GOT3 (cell line): Measurements from ENCODE around the gene DMD.
"Not testable (repeated sequence)": the region's sequence is repeated elsewhere in the genome, so short reads cannot be mapped to it uniquely, and the experiment has no call there.

Source experiments
- DNase-seq: peaks from one replicate; lab custom pipeline; 2025; ENCODE audit warnings: mixed read lengths; lab: John Stamatoyannopoulos, UW

The DMD gene

DNA sequence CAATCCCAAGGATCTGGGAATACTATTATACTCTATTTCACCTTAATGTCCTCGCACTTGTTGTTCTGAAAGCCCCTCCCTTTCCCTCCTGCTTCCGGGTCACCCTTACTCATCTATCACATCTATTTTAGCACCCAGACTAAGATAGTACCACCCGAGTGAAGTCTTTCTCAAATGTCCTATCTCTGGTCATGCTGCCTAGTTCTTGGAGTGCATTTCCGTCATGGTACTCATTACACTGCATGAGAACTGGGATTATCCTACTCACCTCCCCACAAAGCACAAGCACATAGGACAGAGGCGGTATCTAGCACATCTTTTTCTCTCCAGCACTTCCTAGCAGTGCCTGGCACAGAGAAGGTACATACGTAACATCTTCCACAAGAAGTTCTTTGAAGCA, 1195.2 kb downstream of the DMD start:
- DNase-seq: no peak

DNA sequence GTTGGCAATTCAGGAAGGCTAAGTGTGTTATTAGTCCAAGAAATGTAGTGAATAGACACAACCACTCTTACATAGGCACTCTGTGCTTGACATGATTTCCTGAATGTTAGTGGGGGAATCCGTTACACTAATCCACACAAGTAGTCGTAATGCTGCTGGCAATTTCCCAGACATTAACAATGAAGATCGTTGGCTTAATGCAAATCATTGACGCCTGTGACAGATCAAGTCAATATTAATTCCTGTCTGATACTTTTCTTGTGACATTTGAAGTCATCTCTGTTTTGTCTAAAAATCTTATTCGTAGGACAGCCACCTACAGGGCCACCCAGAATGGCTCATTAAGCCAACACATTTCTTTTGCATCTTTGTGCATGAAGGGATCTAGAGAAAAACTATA, 1200.4 kb downstream of the DMD start:
- no peak for DNase-seq

GRCh38 chrX:32010212-32010611, 1201.1 kb downstream of the DMD start:
- no peak for DNase-seq

- DNase-seq: no peak
These were observed 1217.7 kb downstream of the DMD start for GRCh38 chrX:31993637-31994036.

DNA sequence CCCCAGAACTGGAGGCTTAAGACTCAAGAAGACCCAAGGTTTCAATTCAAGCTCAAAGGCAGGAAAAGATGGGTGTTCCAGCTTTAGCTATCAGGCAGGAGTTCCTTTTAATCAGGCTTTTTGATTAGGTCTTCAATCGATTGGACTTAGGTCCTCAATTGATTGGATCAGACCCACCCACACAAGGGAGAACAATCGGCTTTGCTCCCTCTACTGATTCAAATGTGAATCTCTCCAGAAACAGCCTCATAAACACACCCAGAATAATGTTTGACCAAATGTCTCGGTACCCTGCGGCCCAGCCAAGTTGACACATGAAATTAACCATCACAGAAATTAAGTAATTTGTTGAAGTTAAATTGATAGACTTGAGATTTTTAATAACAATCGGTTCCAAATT, 1222.4 kb downstream of the DMD start:
- no peak for DNase-seq

DNA sequence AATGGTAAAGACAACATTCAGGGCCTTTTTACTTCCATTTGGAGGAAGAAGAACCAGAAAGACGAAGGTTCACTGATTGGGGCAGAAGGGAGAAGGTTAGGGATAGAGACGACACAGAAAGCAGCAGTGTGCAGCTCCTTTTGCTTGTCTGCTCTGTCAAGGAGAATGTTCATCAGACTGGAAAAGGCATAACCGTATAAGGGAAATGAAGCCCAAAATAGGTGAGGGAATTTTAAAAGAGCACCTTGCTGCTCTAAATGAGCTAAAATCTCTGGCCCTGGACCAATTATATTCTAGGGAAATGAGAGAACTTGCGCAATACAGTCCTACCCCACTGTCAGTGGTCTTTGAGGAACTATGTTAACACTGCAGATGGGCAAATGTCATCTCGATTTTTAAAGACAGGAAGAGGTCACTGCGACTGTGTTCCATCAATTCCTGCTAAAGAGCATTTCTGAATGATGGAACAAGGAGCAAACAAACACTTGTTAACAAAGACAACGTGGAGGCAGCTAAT, 1229.7 kb downstream of the DMD start:
- DNase-seq: no peak

DNA sequence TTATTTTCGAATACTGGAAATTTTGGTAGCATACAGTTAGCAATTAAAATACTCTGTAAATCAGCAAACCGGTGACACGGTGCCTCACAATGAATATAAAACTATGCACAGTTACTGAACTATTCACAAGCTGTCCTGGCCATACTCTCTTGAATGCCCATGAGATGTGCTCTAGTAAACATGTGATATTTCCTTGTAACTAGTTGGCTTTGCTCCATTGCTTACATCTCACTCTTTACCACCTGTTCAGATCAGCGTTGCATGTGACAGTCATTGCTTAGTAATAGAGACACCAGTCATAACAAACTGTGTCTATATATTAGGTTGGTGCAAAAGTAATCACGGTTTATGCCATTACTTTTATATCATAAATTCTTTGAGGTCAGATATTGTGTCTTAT, 1241.6 kb downstream of the DMD start:
- DNase-seq: no peak

- no peak for DNase-seq
These were observed 1249.1 kb downstream of the DMD start for GRCh38 chrX:31962256-31962655.

- no peak for DNase-seq
These were observed 1276.4 kb downstream of the DMD start for GRCh38 chrX:31934842-31935370.

GRCh38 chrX:31934015-31934414, 1277.3 kb downstream of the DMD start:
- DNase-seq: no peak

DNA sequence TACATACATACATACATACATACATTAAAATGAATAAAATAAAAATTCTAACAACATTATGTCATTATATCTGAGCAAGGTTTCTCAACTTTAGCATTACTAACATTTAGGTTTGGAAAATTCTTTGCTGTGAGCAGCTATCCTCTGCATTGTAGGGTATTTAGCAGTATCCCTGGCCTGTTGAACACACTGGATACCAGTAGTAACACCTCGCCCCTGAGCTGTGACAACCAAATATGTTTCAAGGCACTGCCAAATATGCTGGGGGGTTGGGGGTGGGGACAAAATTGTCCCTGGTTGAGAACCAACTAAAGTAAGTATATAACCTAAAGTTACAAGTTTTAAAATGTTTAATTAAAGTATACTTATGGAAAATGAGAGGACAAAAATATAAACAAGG, 1278.6 kb downstream of the DMD start:
- no peak for DNase-seq

GRCh38 chrX:31932320-31932719, 1279.0 kb downstream of the DMD start:
- DNase-seq: not testable (repeated sequence)

GRCh38 chrX:31931225-31931624, 1280.1 kb downstream of the DMD start:
- no peak for DNase-seq

DNA sequence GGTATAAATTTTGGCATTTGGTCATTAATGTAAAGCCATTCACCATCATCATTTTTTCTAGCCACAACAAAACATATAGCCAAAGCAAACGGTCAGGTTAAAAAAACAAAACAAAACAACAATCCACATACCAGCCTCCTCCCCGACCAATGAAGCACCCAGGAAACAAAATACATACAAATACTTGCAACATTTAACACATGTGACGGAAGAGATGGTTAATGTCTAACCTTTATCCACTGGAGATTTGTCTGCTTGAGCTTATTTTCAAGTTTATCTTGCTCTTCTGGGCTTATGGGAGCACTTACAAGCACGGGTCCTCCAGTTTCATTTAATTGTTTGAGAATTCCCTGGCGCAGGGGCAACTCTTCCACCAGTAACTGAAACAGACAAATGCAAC, 1282.0 kb downstream of the DMD start:
- no peak for DNase-seq

DNA sequence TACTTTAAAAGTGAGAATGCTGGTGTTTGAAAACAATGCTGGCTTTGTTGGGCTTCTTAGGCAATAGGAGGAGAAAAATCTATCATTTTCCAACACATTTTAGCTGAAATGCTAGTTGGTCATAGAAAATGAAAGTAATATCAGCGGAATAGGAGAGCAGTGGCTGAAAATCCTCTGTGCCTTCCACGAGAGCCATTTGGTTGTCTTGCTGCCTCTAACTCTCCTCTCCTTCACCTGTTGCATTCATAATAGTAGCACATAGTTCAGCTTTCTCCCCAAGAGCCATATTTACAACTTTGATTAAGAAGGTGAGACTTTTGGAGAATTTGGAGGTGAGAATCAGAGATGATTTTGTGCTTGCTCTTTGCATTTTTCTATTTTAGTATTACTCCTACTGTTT, 1290.1 kb downstream of the DMD start:
- DNase-seq: no peak

DNA sequence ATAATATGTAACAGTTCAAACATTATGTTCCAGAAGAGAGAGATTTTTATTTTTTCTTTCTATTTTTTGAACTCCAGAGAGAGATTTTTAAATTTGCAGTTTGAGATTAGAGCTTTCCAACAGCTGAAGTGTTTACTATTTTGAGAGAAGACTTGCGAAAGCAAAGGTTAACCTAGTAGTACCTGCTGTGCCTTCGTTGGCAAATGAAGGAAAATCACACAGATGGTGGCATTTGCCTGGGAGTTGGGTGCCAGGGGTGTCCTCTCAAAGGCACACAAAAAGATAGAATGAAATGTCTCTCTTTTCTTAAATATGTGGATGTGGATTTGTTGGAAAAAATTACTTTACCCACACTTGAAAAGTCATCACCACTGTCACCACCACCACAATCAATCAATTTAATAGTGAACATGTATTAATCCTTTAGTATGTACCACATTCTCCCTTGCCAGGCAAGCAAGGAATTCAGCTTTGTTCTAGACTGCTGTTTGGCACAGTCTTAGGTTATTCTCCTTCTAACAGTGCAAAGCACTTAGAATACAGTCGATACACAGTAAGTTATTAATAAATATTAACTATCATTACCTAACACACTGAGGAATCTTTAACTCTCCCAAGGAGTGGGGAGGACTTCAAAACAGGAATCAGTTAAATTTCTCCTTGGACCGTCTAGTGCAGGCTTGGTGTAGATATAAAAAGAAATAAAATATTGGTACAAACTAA, 1301.3 kb downstream of the DMD start:
- DNase-seq: no peak

GRCh38 chrX:31894152-31894551, 1317.2 kb downstream of the DMD start:
- DNase-seq: no peak

DNA sequence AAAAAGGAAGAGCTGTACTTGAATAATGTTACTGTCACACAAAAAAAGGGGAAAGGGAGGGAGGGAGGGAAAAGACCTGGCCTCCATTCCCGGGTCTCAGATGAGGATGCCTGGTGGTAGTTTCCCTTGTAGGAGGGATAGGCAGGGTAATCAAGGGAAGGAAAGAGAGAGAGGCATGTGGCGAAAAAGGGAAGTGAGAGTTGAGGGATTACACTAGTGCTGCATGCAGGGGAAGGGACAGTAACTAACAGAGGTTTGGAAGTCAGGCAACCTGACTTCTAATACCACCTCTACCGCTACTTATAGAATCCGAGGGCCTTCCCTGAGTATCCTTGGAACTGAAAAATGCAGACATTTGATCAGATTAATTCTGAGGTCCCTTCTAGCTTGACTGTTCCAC, 1317.8 kb downstream of the DMD start:
- DNase-seq: no peak

DNA sequence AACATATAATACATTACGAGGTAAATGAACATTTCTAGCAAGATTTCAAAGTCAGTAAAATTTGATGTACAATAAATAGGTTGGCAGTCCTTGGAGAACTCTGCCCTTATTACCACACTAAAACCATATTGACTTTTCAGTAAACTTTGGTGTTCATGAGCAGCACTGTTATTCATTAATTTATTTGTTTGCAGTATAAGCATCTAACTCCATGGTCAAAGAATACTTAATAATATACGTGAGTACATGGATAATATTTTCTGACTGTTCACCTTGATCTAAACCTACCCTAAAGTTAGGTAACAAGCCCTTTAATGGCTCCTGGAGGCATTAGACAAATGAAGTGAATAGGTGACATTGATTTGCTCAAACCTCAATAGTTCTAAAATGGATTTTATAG, 1322.3 kb downstream of the DMD start:
- DNase-seq: no peak

DNA sequence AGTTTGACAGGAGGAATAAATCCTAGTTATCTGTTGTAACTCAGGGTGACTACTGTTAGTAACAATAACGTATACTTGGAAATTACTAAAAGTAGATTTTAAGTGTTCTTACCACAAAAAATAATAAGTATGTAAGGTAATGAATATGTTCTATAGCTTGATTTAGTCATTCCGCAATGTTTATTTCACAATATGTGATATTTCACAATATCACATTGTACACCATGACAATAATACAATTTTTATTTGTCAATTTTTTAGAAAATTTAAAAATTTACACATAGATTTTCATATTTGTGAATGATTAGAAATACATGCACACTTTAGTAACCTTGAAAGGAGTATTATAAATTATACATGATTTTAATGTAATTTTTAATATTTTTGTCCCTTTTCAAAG, 1326.8 kb downstream of the DMD start:
- DNase-seq: no peak

DNA sequence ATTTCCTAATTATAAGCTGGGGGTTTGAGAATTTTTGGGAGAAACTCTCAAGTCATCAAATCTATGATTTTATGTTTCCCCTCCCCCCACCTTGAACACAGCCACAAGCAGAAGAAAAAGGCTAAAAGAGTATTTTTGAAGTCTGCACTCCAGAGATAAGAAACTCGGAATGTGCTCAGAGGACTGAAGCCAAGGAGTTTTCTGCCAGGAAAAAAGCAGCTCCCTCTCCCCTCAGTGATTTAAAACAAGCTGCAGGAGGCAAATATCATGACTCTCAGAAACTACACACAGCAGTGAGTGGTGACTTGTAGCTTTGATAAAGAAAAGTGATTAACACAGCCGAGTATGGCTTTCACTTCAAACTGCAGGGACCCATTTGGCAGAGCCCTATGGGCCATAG, 1339.3 kb downstream of the DMD start:
- no peak for DNase-seq

DNA sequence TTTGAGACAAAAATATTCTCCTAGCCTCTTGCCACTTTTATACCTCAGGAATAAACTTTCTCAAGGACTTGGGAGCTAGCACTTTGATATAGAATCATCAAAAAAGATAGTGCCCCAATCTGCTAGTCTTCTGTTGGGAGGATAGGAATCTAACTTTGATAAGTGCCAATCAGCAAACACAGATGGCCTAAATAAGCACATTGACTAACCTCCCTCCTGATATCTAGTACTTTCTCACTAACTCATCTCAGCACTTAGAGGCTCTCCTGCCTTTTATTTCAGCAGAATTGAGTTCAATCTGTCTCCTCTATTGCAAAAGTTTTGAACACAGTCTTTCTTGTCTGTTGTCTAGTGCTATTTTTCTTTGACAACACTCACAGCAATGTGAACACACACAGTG, 1341.1 kb downstream of the DMD start:
- DNase-seq: no peak

DNA sequence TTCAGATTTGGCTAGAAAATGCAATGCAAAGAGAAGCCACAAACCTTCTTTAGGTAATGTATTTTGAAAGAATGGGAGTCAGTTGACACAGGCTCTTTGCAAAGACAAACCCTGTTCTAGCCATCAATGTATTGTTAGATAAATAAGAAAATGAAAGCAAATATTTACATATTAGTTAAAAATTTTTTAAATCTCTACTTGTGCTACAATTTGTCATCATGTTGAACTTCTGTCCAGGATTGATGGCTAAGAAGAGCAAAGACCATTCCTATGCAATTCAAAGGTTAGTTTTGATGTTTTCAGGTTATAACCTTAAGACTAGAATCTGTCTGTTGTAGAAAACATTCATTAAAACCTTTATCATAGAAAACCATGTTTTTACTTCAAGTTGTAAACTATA, 1350.7 kb downstream of the DMD start:
- DNase-seq: no peak

- no peak for DNase-seq
These were observed 1352.4 kb downstream of the DMD start for GRCh38 chrX:31858915-31859314.
